Heart left ventricle (tissue), 16 donors: ENCODE results near the gene UBE3A. TPM values are rescaled to one million over a fixed set of nuclear protein-coding genes. Genes with fewer than 3 reads are reported as not detected.

Source experiments
- ATAC-seq, 4 donors: fragments of 200-7000 bp; cut with Tn5 transposase; one replicate each; pipeline ENCODE4 v1.9.1; 2020 to 2022; ENCODE audit warnings: moderate library complexity in 4 of 4, mild to moderate bottlenecking in 3 of 4, moderate number of reproducible peaks in 1 of 4
- DNase-seq, 5 donors: peaks; one replicate each; pipeline ENCODE4 v3.0.0-alpha.2; 2020
- H3K27ac ChIP-seq, 12 donors: fragments of 200-600 bp; sonication (generic) in 4 of 12; one replicate each; pipeline versions ENCODE4 v1.5.0 to v1.8.0; 2016 to 2022; ENCODE audit warnings: mild to moderate bottlenecking in 2 of 12
- H3K27me3 ChIP-seq, 9 donors: fragments of 200-600 bp; sonication (generic) in 2 of 9; one replicate each; pipeline versions ENCODE4 v1.5.1 to v1.8.0; 2016 to 2022; ENCODE audit warnings: mild to moderate bottlenecking in 3 of 9
- H3K36me3 ChIP-seq, 9 donors: fragments of 200-600 bp; sonication (generic) in 2 of 9; one replicate each; pipeline versions ENCODE4 v1.5.0 to v1.8.0; 2018 to 2022; ENCODE audit warnings: mild to moderate bottlenecking in 2 of 9
- H3K4me1 ChIP-seq, 12 donors: fragments of 200-600 bp; sonication (generic) in 4 of 12; one replicate each; pipeline versions ENCODE4 v1.5.0 to v1.8.0; 2016 to 2022; ENCODE audit warnings: mild to moderate bottlenecking in 3 of 12
- H3K4me3 ChIP-seq, 12 donors: fragments of 200-600 bp; sonication (generic) in 4 of 12; one replicate each; pipeline versions ENCODE4 v1.5.0 to v1.8.0; 2017 to 2022; ENCODE audit warnings: mild to moderate bottlenecking in 9 of 12, moderate library complexity in 4 of 12
- H3K9me3 ChIP-seq, 12 donors: fragments of 200-600 bp; sonication (generic) in 4 of 12; one replicate each; pipeline versions ENCODE4 v1.5.0 to v1.8.0; 2016 to 2022; ENCODE audit warnings: mild to moderate bottlenecking in 1 of 12
- POLR2A ChIP-seq, 2 donors: fragments of 450-650 bp; IDR thresholded peaks; one replicate each; pipeline ENCODE4 v1.6.1; 2017; ENCODE audit warnings: antibody characterized with exemption in 2 of 2, mild to moderate bottlenecking in 2 of 2, moderate library complexity in 2 of 2
- WGBS, 4 donors: extraction: QIAGEN DNeasy Blood & Tissue Kit in 2 of 4; methylation state at CpG; one replicate each; pipeline versions ENCODE4 v1.1.5 to v1.1.7; 2013 to 2018; 5-methylcytosine and 5-hydroxymethylcytosine counted together
- intact Hi-C, 10 donors: fragments of 100-400 bp; cut with DNase I; formaldehyde crosslinking; loops; one replicate each; pipeline versions ENCODE4 v1.11.1 to v1.14.2; 2022
- polyA plus RNA-seq, 2 donors: library from polyadenylated mRNA; stranded (reverse); fragments of 200-250 nt; gene quantifications; one replicate each; pipeline ENCODE4 v1.2.3, GENCODE V29; 2013
- total RNA-seq, 9 donors: library from RNA; depleted of rRNA in 2 of 9; stranded (reverse); fragments of >200 nt in 2 of 9; fragmentation: NEBNext Ultra II Directional in 3 of 9; extraction: Animal tissue kit (Norgen Biotek cat#: 25700) in 3 of 9; gene quantifications; one replicate each; pipeline versions ENCODE4 v1.1.0 to v1.2.4, GENCODE V29; 2016 to 2023
- TF ChIP-seq, protein P1 (sequence below), 12 donors: fragments of 200-600 bp; sonication (generic) in 4 of 12; IDR thresholded peaks; one replicate each; pipeline versions ENCODE4 v1.5.0 to v1.8.0; 2018 to 2022; ENCODE audit warnings: antibody characterized with exemption in 12 of 12, mild to moderate bottlenecking in 5 of 12
- donor health status: ischemic (EF 13 %, LVEDD 7.1; RV severe dilation, severe dysfunction).
- donor health status: healthy with polysubstance abuse.
- donor health status: DM: no; HTN: yes; CAD: no.
- donor health status: DM: no; HTN: no; CAD: no.
- donor health status: ischemic (EF 25% LVEDD 6.9; RV normal size, moderate dysfunction).
- donor health status: ischemic (EF 25% LVEDD 5.7; RV mildly dilated, moderate dysfunction).
- donor health status: healthy.
- donor health status: DM: yes; HTN: yes; CAD: no.
- donor health status: ischemic (EF 35%, LVEDD 5.7; RV mildly dilated, moderate dysfunction).
- donor health status: nonischemic (EF 11% LVEDD 7.7; RV severe dilation, severe dysfunction).
- donor health status: DM: yes; HTN: yes; CAD: no.
- donor health status: PGD.
- donor health status: ischemic (EF 29% LVEDD 5.4; RV normal size, mild dysfunction).
- donor health status: nonischemic (EF 23%, LVEDD 6.1; RV moderate dilation, normal function).

UBE3A gene
- total and polyA plus RNA-seq, 11 donors, result 34.6 to 140 (median 103) TPM

DNA sequence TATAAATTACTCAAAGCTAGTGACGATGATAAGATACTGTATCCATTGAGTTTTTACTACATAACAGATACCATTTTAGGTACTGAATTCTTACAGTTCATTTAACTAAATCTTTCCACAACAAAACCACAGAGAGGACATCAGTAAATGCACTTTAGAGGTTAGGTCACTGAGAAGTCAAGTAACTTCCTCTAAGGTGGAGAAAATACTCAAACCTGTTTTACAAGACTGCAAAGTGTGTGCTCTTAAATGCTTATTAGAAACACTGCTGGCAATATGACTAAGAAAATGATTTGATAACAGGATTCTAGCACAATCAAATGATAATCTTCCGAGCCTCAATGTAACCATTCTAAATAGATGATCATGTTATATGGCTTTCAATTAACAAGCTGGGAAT, 99.4 kb downstream of the UBE3A start:
- Histone ChIP-seq H3K27me3 (no peaks in the 10 kb centered on the region), H3K27ac (no peak overlapping the region), H3K9me3 (peaks cover 0 to 3% (median 0%) of the 10 kb centered on the region in 12 donors), H3K36me3 (peaks cover 0 to 68% (median 56%) of the 10 kb centered on the region in 9 donors), H3K4me3 (no peak overlapping the region), H3K4me1 (no peaks in the 10 kb centered on the region)
- DNase-seq (no peak), ATAC-seq (no peak)
- TF ChIP-seq POLR2A (IDR thresholded peaks at IDR 0.05), result no peak
- TF ChIP-seq, protein P1, sequence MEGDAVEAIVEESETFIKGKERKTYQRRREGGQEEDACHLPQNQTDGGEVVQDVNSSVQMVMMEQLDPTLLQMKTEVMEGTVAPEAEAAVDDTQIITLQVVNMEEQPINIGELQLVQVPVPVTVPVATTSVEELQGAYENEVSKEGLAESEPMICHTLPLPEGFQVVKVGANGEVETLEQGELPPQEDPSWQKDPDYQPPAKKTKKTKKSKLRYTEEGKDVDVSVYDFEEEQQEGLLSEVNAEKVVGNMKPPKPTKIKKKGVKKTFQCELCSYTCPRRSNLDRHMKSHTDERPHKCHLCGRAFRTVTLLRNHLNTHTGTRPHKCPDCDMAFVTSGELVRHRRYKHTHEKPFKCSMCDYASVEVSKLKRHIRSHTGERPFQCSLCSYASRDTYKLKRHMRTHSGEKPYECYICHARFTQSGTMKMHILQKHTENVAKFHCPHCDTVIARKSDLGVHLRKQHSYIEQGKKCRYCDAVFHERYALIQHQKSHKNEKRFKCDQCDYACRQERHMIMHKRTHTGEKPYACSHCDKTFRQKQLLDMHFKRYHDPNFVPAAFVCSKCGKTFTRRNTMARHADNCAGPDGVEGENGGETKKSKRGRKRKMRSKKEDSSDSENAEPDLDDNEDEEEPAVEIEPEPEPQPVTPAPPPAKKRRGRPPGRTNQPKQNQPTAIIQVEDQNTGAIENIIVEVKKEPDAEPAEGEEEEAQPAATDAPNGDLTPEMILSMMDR (IDR thresholded peaks at IDR 0.05), result no peak
- WGBS, 4 donors, result 94 to 99% (median 94%) methylated on average over 2 of the region's 2 CpGs
- intact Hi-C loops, result no loop called here

DNA sequence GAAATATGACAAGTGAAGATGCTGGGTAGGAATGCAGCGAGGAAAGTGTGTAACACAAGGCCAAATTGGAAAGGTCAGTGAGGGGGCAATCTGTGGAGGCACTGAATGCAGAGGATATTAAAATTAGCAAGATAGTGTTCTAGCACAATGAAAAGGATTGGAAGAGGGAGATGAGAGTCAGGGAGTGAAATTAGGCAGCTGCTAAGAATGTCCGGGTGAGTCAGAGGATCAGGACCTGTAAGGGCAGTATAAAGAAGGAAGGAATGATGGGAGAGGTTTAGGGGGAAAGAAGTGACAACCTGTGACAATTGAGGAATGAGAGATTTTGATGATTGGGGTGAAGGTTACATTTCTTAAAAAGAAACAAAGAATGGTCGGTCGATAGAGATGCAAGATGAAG, 103.5 kb downstream of the UBE3A start:
- ATAC-seq (no peak), DNase-seq (no peak)
- intact Hi-C loops, result no loop called here
- H3K9me3 ChIP-seq, result peaks cover 0 to 7% (median 0%) of the 10 kb centered on the region in 12 donors
- peaks cover 0 to 57% (median 42%) of the 10 kb centered on the region in 9 donors for H3K36me3 ChIP-seq
- H3K27me3 ChIP-seq, result no peaks in the 10 kb centered on the region
- H3K27ac ChIP-seq, result no peak overlapping the region
- WGBS, 4 donors, result 95 to 96% (median 96%) methylated on average over 4 of the region's 4 CpGs
- TF ChIP-seq, protein P1 (IDR thresholded peaks at IDR 0.05), result no peak
- TF ChIP-seq POLR2A (IDR thresholded peaks at IDR 0.05), result no peak
- no peak overlapping the region for H3K4me3 ChIP-seq
- H3K4me1 ChIP-seq, result no peaks in the 10 kb centered on the region

DNA sequence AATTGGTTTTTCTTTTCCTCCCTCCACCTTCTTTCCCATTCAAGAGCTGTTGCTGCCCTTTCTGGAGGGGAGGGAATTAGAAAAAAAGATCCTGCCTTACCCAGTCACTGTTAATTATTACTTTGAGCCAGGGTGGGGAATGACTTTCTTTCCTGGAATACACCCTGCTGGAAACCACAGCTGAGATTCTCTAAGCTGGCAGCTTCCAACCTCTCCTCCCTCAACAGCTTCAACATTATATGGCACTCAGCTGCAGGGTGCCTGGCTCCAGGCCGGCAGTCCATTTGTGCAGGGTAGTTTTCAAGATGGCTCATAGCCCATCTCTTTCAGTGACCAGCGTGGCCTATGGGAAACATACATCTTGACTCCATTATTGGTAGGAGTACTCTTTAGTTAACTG, 105.8 kb downstream of the UBE3A start:
- Histone ChIP-seq H3K27ac (no peak overlapping the region), H3K9me3 (peaks cover 0 to 7% (median 0%) of the 10 kb centered on the region in 12 donors), H3K36me3 (peaks cover 0 to 42% (median 20%) of the 10 kb centered on the region in 9 donors), H3K27me3 (no peaks in the 10 kb centered on the region), H3K4me3 (no peak overlapping the region), H3K4me1 (no peaks in the 10 kb centered on the region)
- ATAC-seq (no peak), DNase-seq (no peak)
- TF ChIP-seq, protein P1 (IDR thresholded peaks at IDR 0.05), result no peak
- TF ChIP-seq POLR2A (IDR thresholded peaks at IDR 0.05), result no peak
- 92 to 98% (median 95%) methylated on average over 2 of the region's 2 CpGs for WGBS, 4 donors
- intact Hi-C loops, result no loop called here

DNA sequence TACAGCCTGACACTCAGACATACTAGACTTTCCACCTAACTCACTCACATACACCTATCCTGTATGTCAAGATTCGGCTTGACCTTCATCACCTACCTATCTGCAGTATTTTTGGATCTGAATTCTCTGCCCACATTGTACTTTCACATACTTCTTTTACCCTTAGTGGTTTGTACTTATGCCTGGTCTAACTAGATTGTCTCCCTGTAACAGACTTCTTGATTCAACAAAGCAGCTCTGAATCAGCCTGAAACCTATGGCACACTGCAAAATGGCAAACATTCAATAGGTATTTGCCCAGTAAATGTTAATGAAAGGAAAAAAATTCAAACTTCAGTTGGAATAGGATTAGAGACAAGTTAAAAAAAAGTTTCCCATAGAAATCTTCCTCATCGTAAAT, 106.5 kb downstream of the UBE3A start:
- H3K27ac ChIP-seq, result no peak overlapping the region
- intact Hi-C loops, result no loop called here
- 78 to 91% (median 87%) methylated on average over 2 of the region's 2 CpGs for WGBS, 4 donors
- ATAC-seq (no peak), DNase-seq (no peak)
- no peaks in the 10 kb centered on the region for H3K27me3 ChIP-seq
- H3K4me3 ChIP-seq, result no peak overlapping the region
- TF ChIP-seq, protein P1 (IDR thresholded peaks at IDR 0.05), result no peak
- peaks cover 0 to 7% (median 0%) of the 10 kb centered on the region in 12 donors for H3K9me3 ChIP-seq
- H3K36me3 ChIP-seq, result peaks cover 0 to 34% (median 13%) of the 10 kb centered on the region in 9 donors
- no peaks in the 10 kb centered on the region for H3K4me1 ChIP-seq
